Right cardiac atrium (tissue), 5 donors: ENCODE data around the gene GPR22. TPM values are rescaled to one million over a fixed set of nuclear protein-coding genes. Genes with fewer than 3 reads are reported as not detected.

Experiments used
- ATAC-seq, 2 donors: fragments of 200-7000 bp; cut with Tn5 transposase; one replicate each; pipeline versions ENCODE4 v1.8.0 to v1.9.1; 2020; ENCODE audit warnings: moderate library complexity in 2 of 2, mild to moderate bottlenecking in 1 of 2
- DNase-seq, 3 donors: peaks; one replicate each; pipeline ENCODE4 v3.0.0-alpha.2; 2020
- H3K27ac ChIP-seq: one replicate; pipeline ENCODE4 v1.5.1; 2013; ENCODE audit warnings: mild to moderate bottlenecking, low read length, control low read depth, moderate library complexity
- H3K27me3 ChIP-seq: one replicate; pipeline ENCODE4 v1.6.1; 2013; ENCODE audit not compliant: control insufficient read depth, insufficient read depth
- H3K4me1 ChIP-seq: one replicate; pipeline ENCODE4 v1.6.1; 2013; ENCODE audit warnings: low read length; ENCODE audit not compliant: control insufficient read depth, insufficient read depth
- H3K4me3 ChIP-seq: one replicate; pipeline ENCODE4 v1.5.1; 2013; ENCODE audit warnings: low read length, control low read depth
- H3K9me3 ChIP-seq: one replicate; pipeline ENCODE4 v1.6.1; 2013; ENCODE audit warnings: low read length; ENCODE audit not compliant: control insufficient read depth
- WGBS: extraction: QIAGEN DNeasy Blood & Tissue Kit; methylation state at CpG from one replicate; pipeline ENCODE4 v1.1.7; 2013; 5-methylcytosine and 5-hydroxymethylcytosine counted together
- intact Hi-C, 4 donors: fragments of 100-400 bp; cut with DNase I; formaldehyde crosslinking; loops; one replicate each; pipeline versions ENCODE4 v1.11.0 to v1.14.0; 2022 to 2023
- long read RNA-seq, 4 donors: library from polyadenylated mRNA; unstranded; transcript quantifications; one replicate each; pipeline ENCODE4 v2.0.0, GENCODE V29; 2020 to 2021
- polyA plus RNA-seq: library from polyadenylated mRNA; stranded (reverse); fragments of 200-250 nt; gene quantifications from one replicate; pipeline ENCODE4 v1.2.3, GENCODE V29; 2013
- total RNA-seq, 4 donors: library from RNA; stranded (reverse); fragmentation: NEBNext Ultra II Directional; extraction: Animal tissue kit (Norgen Biotek cat#: 25700); gene quantifications; one replicate each; pipeline ENCODE4 v1.2.1, GENCODE V29; 2021
- donor health status: healthy with polysubstance abuse.
- donor health status: DM: no; HTN: yes; CAD: no.
- donor health status: DM: no; HTN: no; CAD: no.
- donor health status: DM: no; HTN: yes; CAD: no; lungs with severe emphysema.
- donor health status: DM: yes; HTN: yes; CAD: no.

The GPR22 gene, protein sequence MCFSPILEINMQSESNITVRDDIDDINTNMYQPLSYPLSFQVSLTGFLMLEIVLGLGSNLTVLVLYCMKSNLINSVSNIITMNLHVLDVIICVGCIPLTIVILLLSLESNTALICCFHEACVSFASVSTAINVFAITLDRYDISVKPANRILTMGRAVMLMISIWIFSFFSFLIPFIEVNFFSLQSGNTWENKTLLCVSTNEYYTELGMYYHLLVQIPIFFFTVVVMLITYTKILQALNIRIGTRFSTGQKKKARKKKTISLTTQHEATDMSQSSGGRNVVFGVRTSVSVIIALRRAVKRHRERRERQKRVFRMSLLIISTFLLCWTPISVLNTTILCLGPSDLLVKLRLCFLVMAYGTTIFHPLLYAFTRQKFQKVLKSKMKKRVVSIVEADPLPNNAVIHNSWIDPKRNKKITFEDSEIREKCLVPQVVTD
- total RNA-seq (10 to 100 TPM; 15.8 to 50.0 (median 45.1) TPM), polyA plus RNA-seq (16.5 TPM)
- long read RNA-seq, donor 1, transcript GPR22-203 (2 exons, 1,845 nt): minor isoform, 11 of 40 reads
- long read RNA-seq, donor 1, transcript GPR22-201 (3 exons, 2,942 nt): major isoform, 23 of 40 reads
- long read RNA-seq, donor 1, partial matches to known transcripts: 0 of 40 reads
- long read RNA-seq, donor 1, other reads (novel, unspliced or antisense): 6 of 40 reads
- long read RNA-seq, donor 2, transcript GPR22-201 (3 exons, 2,942 nt): major isoform, 5 of 12 reads
- long read RNA-seq, donor 2, partial matches to known transcripts: 1 of 12 reads
- long read RNA-seq, donor 2, other reads (novel, unspliced or antisense): 4 of 12 reads
- long read RNA-seq, donor 3, transcript GPR22-201 (3 exons, 2,942 nt): major isoform, 16 of 26 reads
- long read RNA-seq, donor 3, transcript GPR22-203 (2 exons, 1,845 nt): minor isoform, 7 of 26 reads
- long read RNA-seq, donor 3, partial matches to known transcripts: 1 of 26 reads
- long read RNA-seq, donor 3, other reads (novel, unspliced or antisense): 2 of 26 reads
- long read RNA-seq, donor 4, transcript GPR22-201 (3 exons, 2,942 nt): major isoform, 14 of 26 reads
- long read RNA-seq, donor 4, transcript GPR22-203 (2 exons, 1,845 nt): minor isoform, 9 of 26 reads
- long read RNA-seq, donor 4, partial matches to known transcripts: 2 of 26 reads
- long read RNA-seq, donor 4, other reads (novel, unspliced or antisense): 1 of 26 reads

DNA sequence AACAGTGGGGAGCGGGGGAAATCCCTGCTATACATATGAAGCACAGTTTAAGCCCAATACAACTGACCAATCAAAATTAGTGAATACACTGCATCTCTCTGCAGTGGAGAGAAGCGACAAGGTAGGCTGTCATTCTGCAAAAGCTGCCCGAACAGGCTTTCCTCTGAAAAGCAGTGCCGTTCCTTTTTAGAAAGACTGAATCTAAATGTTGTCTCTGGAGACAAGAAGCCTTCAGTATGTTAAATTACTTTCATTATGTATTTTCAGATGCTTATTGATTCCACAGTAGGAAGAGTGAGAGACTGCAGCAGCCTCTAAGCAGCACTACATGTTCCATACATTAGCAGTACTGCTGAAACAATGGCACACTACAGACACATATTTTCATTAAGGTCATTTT, at the start of gene GPR22:
GPR22 (plus strand) TSS at position 129 of the 400 bp plus-strand sequence. CDS start 4,004 bp downstream, outside the sequence.
- Histone ChIP-seq H3K4me1 (no peaks in the 10 kb centered on the region), H3K27ac (peak within 1 kb of the TSS; percentile 50), H3K9me3 (no peaks in the 10 kb centered on the region), H3K4me3 (peak within 1 kb of the TSS; percentile 69), H3K27me3 (no peaks in the 10 kb centered on the region)
- intact Hi-C loops: loop anchor here in 1 of 4 donors (10.0 kb wide), 1 partner anchor 265 kb away; no protein-coding TSS in a partner anchor
- ATAC-seq: peak in 1 of 2 donors; percentile 64
- no peak for DNase-seq
- 66% methylated on average over 4 of the region's 4 CpGs for WGBS

DNA sequence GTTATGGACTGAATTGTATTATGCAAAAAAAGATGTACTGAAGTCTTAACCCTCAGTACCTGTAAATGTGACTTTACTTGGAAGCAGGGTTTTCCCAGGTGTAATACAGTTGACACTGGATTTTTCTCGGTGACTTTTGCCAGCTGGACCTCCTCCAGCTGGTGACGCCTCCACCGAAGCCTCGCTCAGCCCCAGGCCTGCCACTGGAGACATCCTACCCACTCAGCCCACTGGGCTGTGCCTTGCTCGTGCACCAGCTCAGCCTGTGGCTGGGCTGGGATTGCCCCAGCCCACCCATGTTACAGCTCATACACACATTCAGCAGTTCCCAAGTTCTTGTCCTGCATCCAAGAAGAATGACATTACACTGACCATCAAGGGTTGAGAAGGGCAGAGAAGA, 42.4 kb upstream of the GPR22 start:
- DNase-seq: peak in 2 of 3 donors; percentile 14 to 51
- Histone ChIP-seq H3K27ac (no peak overlapping the region), H3K9me3 (no peaks in the 10 kb centered on the region), H3K27me3 (no peaks in the 10 kb centered on the region), H3K4me3 (no peak overlapping the region), H3K4me1 (no peaks in the 10 kb centered on the region)
- ATAC-seq: peak; percentile 36 to 47
- intact Hi-C loops: no loop called here
- 49% methylated on average over 5 of the region's 5 CpGs for WGBS

DNA sequence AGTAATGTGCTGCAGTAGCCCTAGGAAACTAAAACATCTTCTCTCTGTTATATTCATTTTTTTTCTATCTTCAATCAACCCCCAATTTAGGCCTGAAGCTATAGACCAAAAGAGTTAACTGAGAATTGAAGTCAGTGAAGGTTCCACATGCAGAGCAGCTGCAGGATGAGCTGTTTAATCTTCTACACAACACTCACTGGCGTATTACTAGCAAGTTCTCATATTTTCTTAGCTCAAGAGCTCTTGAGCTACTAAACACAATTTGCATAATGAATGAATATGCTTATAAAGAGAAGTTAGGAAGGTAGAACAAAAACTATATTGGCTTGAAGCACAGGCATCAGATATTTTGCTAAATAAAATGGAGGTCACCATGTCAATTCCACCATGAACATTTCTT, 41.2 kb upstream of the GPR22 start:
- Histone ChIP-seq H3K4me3 (no peak overlapping the region), H3K4me1 (no peaks in the 10 kb centered on the region), H3K27me3 (no peaks in the 10 kb centered on the region), H3K27ac (no peak overlapping the region), H3K9me3 (no peaks in the 10 kb centered on the region)
- no peak for DNase-seq
- 91% methylated on average over 1 of the region's 1 CpG for WGBS
- no peak for ATAC-seq
- intact Hi-C loops: no loop called here

DNA sequence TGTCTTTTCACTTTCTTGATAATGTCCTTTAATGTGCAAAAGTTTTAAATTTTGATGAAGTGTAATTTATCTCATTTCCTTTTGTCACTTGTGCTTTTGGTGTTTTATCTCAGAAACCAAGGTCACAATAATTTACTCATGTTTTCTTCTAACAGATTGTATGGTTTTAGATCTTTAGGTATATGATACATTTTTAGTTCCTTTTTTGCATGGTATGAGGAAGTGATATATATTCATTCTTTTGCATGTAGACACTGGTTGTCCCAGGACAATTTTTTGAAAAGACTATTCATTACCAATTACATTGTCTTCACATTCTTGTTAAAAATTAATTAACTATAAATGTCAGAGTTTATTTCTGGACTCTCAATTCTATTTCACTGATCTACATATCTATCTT, 39.8 kb upstream of the GPR22 start:
- H3K27me3 ChIP-seq: no peaks in the 10 kb centered on the region
- no peak overlapping the region for H3K27ac ChIP-seq
- H3K4me3 ChIP-seq: no peak overlapping the region
- ATAC-seq (no peak), DNase-seq (no peak)
- H3K4me1 ChIP-seq: no peaks in the 10 kb centered on the region
- H3K9me3 ChIP-seq: no peaks in the 10 kb centered on the region
- intact Hi-C loops: no loop called here

DNA sequence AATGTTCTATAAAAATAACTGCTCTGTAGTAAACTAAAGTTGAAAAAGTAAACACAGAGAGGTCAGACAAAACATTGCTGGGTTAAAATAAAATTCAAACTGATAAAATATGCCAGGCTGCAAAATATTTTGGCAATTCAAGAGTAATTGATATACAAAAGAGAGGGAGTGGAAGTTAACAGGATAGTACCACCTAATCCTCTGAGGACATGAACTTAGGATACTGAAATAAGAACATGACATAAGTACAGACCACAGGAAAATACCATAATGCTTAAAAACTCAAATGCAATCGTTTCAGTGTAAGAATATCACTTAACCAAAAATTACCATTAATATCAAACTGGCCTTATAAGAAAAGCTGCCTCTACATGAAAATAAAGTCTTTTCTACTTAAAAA, 37.6 kb upstream of the GPR22 start:
- Histone ChIP-seq H3K27ac (no peak overlapping the region), H3K27me3 (no peaks in the 10 kb centered on the region), H3K4me1 (no peaks in the 10 kb centered on the region), H3K4me3 (no peak overlapping the region), H3K9me3 (no peaks in the 10 kb centered on the region)
- intact Hi-C loops: no loop called here
- 80% methylated on average over 1 of the region's 1 CpG for WGBS
- DNase-seq (no peak), ATAC-seq (no peak)

DNA sequence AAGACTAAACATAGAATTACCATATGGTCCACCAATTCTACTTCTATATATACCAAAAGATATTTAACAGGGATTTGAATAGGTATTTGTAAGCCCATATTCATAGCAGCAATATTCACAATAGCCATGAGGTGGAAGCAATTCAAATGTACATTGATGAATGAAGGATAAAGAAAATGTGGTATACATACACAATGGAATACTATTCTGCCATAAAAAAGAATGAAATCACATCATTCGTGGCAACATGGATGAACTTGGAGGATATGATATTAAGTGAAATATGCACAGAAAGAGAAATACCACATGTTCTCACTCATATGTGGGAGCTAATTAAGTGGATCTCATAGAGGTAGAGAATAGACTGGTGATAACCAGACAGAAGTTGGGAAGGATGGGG, 34.1 kb upstream of the GPR22 start:
- no peak overlapping the region for H3K27ac ChIP-seq
- no peak for ATAC-seq
- DNase-seq: no peak
- 94% methylated on average over 1 of the region's 1 CpG for WGBS
- no peaks in the 10 kb centered on the region for H3K9me3 ChIP-seq
- intact Hi-C loops: no loop called here
- no peak overlapping the region for H3K4me3 ChIP-seq
- no peaks in the 10 kb centered on the region for H3K4me1 ChIP-seq
- H3K27me3 ChIP-seq: no peaks in the 10 kb centered on the region

DNA sequence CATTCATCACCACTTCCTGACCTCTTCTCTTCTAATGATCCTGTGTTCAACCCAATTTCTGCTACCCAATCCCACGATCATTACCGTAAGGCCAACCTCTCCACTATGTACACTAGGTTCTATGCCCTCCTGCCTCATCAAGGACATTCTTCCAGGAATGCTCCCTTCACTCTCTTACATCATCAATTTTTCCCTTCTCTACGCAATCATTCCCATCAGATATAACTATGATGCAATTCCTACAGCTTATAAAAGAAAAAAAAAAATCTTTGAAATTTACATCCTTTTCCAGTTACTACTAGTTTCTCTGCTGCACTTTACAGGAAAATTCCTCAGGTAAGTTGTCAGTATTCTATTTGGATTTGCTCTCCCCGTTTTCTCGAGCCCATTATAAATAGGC, 30.8 kb upstream of the GPR22 start:
- no peak overlapping the region for H3K4me3 ChIP-seq
- DNase-seq: no peak
- no peaks in the 10 kb centered on the region for H3K27me3 ChIP-seq
- no peak overlapping the region for H3K27ac ChIP-seq
- ATAC-seq: no peak
- H3K9me3 ChIP-seq: no peaks in the 10 kb centered on the region
- no peaks in the 10 kb centered on the region for H3K4me1 ChIP-seq
- 94% methylated on average over 5 of the region's 5 CpGs for WGBS
- intact Hi-C loops: no loop called here

DNA sequence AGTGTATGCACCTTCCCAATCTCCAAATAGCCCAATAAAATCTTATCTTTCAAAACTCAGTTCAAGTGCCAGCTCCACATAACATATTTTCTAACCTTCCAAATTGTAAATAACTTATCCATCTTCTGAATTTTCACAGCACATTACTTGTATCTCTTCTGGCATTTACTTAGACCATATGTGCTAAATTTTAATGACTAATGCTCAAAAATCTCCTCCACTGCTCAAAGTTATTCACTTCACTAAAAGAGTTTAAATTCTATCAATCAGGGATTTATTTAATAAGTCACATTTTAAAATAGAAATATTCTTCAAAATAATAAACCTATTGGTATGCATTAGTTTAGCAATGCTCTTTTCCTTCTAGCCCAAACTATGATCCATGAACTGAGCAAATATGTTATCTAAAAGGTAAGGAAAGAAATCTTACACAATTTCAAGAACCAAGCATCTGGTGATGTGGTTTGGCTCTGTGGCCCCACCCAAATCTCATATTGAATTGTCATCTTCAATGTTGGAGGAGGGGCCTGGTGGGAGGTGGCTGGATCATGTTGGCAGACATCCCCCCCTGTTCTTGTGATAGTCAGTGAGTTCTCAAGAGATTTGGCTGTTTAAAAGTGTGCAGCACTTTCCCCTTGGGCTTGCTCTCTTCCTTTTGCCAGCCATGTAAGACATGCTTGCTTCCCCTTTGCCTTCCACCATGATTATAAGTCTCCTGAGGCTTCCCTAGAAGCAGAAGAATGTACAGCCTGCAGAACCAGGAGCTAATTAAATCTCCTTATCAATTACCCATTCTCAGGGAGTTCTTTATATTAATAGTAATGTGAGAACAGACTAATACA, 28.1 kb upstream of the GPR22 start:
- Histone ChIP-seq H3K27me3 (no peaks in the 10 kb centered on the region), H3K4me1 (no peaks in the 10 kb centered on the region), H3K9me3 (no peaks in the 10 kb centered on the region), H3K4me3 (no peak overlapping the region), H3K27ac (no peak overlapping the region)
- intact Hi-C loops: no loop called here
- no peak for DNase-seq
- ATAC-seq: no peak

DNA sequence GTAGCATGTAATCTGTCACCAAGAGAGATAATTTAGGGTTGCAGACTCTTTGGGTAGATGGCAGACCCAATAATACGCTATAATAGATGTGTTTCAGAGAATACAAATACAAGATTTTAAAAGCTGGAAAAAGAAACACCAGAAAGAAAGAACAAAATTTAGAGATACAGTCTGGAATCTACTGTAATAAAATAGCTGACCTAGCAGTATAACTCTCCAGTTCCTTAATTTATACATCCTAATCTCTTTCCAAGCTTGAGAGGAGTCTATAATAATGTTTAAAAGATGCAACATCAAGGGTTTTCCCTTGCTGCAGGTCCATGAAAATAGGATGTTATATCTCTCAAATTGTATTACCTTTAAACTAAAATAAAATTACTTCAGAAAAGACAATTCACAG, 27.2 kb upstream of the GPR22 start:
- Histone ChIP-seq H3K4me3 (no peak overlapping the region), H3K27ac (no peak overlapping the region), H3K27me3 (no peaks in the 10 kb centered on the region), H3K9me3 (no peaks in the 10 kb centered on the region), H3K4me1 (no peaks in the 10 kb centered on the region)
- 97% methylated on average over 1 of the region's 1 CpG for WGBS
- intact Hi-C loops: no loop called here
- DNase-seq (no peak), ATAC-seq (no peak)

DNA sequence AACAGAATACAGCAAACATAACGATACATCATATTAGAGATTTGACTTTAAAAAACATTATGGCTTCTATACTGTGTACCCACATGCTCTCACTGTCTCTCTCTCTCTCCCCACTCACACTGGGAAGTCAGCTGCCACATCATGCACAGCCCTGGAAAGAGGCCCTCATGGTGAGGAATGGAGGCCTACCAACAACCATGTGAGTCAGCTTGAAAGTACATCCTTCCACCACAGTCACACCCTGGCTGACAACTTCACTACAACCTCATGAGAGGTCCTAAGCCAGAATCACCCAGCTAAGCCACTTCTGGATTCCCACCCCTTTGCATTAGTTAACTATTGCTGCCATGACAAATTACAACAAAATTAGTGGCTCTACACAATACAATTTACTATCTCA, 23.3 kb upstream of the GPR22 start:
- no peaks in the 10 kb centered on the region for H3K27me3 ChIP-seq
- no peak overlapping the region for H3K4me3 ChIP-seq
- no peaks in the 10 kb centered on the region for H3K9me3 ChIP-seq
- ATAC-seq (no peak), DNase-seq (no peak)
- H3K4me1 ChIP-seq: peaks cover 1% of the 10 kb centered on the region
- WGBS: 97% methylated on average over 1 of the region's 1 CpG
- H3K27ac ChIP-seq: no peak overlapping the region
- intact Hi-C loops: no loop called here
